SK-N-SH (cell line): ENCODE results near the gene CYB561D2. TPM values are rescaled to one million over a fixed set of nuclear protein-coding genes. Genes with fewer than 3 reads are reported as not detected.

Source experiments
- CTCF ChIA-PET: fragments of 300-600, 350-600 bp; formaldehyde crosslinking; extraction: SDS; loops from one replicate; lab custom pipeline; 2021; lab: Yijun Ruan, JAX
- POLR2A ChIA-PET: fragments of 350-600 bp; sonication (Branson Sonifier 250); formaldehyde crosslinking; extraction: SDS; loops from one replicate; lab custom pipeline; 2020; ENCODE audit warnings: antibody characterized with exemption, inconsistent platforms; lab: Yijun Ruan, JAX
- DNase-seq: peaks from one replicate; pipeline ENCODE4 v3.0.0; 2012
- H2AFZ ChIP-seq: fragments of 200-600 bp; sonication (generic); 2 replicates; pipeline ENCODE4 v1.8.1; 2016; ENCODE audit warnings: antibody characterized with exemption, mild to moderate bottlenecking, low read depth
- H3F3A ChIP-seq: fragments of 200-600 bp; sonication (generic); replicated peaks from 2 replicates; pipeline ENCODE3; 2016; ENCODE audit warnings: antibody characterized with exemption, mild to moderate bottlenecking; ENCODE audit not compliant: insufficient read depth
- H3K27ac ChIP-seq, 2 experiments: fragments of 200-500 bp in 1 of 2; fragments of 200-600 bp in 1 of 2; sonication (Bioruptor generic) in 1 of 2; sonication (generic), shearing (Covaris generic) in 1 of 2; 2 replicates each; pipeline versions ENCODE4 v1.5.1 to v1.6.1; 2014 to 2016; ENCODE audit warnings: low read depth in 2 of 2, inconsistent platforms in 1 of 2, low read length in 1 of 2, mild to moderate bottlenecking in 1 of 2, mixed read lengths in 1 of 2
- H3K27me3 ChIP-seq: fragments of 200-600 bp; sonication (generic), shearing (Covaris generic); 2 replicates; pipeline ENCODE4 v1.6.1; 2016; ENCODE audit warnings: mixed run types; ENCODE audit not compliant: insufficient read depth
- H3K36me3 ChIP-seq, 2 experiments: fragments of 200-500 bp in 1 of 2; fragments of 200-600 bp in 1 of 2; sonication (Bioruptor generic) in 1 of 2; sonication (generic) in 1 of 2; replicated peaks in 1 of 2; 2 replicates each; pipeline versions ENCODE3 to v1.5.1; 2014 to 2016; ENCODE audit warnings: low read length in 1 of 2, mild to moderate bottlenecking in 1 of 2; ENCODE audit not compliant: insufficient read depth in 2 of 2, control insufficient read depth in 1 of 2
- H3K4me1 ChIP-seq, 2 experiments: fragments of 200-500 bp in 1 of 2; fragments of 200-600 bp in 1 of 2; sonication (Bioruptor generic) in 1 of 2; sonication (generic), shearing (Covaris generic) in 1 of 2; 2 replicates each; pipeline versions ENCODE4 v1.5.1 to v1.6.1; 2014 to 2016; ENCODE audit warnings: low read depth in 1 of 2, low read length in 1 of 2, mixed run types in 1 of 2; ENCODE audit not compliant: insufficient read depth in 2 of 2, control insufficient read depth in 1 of 2
- H3K4me2 ChIP-seq: fragments of 200-600 bp; sonication (generic), shearing (Covaris generic); 2 replicates; pipeline ENCODE4 v1.6.1; 2017; ENCODE audit warnings: mixed run types
- H3K4me3 ChIP-seq, 2 experiments: fragments of 200-500 bp in 1 of 2; fragments of 200-600 bp in 1 of 2; sonication (Bioruptor generic) in 1 of 2; sonication (generic), shearing (Covaris generic) in 1 of 2; 2 replicates each; pipeline versions ENCODE4 v1.5.1 to v1.8.1; 2014 to 2016; ENCODE audit warnings: low read depth in 2 of 2, inconsistent platforms in 1 of 2, low read length in 1 of 2, mild to moderate bottlenecking in 1 of 2, mixed read lengths in 1 of 2, moderate library complexity in 1 of 2
- H3K79me2 ChIP-seq: fragments of 200-600 bp; sonication (generic); 2 replicates; pipeline ENCODE4 v1.8.1; 2017; ENCODE audit warnings: mild to moderate bottlenecking; ENCODE audit not compliant: insufficient read depth
- H3K9ac ChIP-seq: fragments of 200-600 bp; sonication (generic); 2 replicates; pipeline ENCODE4 v1.6.1; 2017; ENCODE audit warnings: mixed run types
- H3K9me2 ChIP-seq: fragments of 200-600 bp; sonication (generic); 2 replicates; pipeline ENCODE4 v1.6.1; 2017; ENCODE audit warnings: mixed run types
- H3K9me3 ChIP-seq: fragments of 200-600 bp; sonication (generic); 2 replicates; pipeline ENCODE4 v1.6.1; 2017; ENCODE audit warnings: mixed run types, mild to moderate bottlenecking, moderate library complexity
- H4K20me1 ChIP-seq: fragments of 200-600 bp; sonication (generic); 2 replicates; pipeline ENCODE4 v1.6.1; 2017; ENCODE audit warnings: mild to moderate bottlenecking, mixed run types; ENCODE audit not compliant: insufficient read depth
- CTCF ChIP-seq: fragments of 200-600 bp; sonication (generic); IDR thresholded peaks from 2 replicates; pipeline ENCODE4 v1.6.1; 2017; ENCODE audit warnings: antibody characterized with exemption, mild to moderate bottlenecking, moderate library complexity
- EP300 ChIP-seq, 2 experiments: IDR thresholded peaks; 2 replicates each; pipeline versions ENCODE4 v1.4.0 to v1.6.1; 2012; ENCODE audit warnings: borderline replicate concordance in 1 of 2, low read depth in 1 of 2, low read length in 1 of 2
- FOXM1 ChIP-seq: IDR thresholded peaks from 2 replicates; pipeline ENCODE4 v1.4.0; 2012; ENCODE audit warnings: low read depth, mild to moderate bottlenecking
- GATA2 ChIP-seq: sonication (generic); formaldehyde crosslinking; IDR thresholded peaks from 2 replicates; pipeline ENCODE4 v1.5.0; 2020; ENCODE audit warnings: mild to moderate bottlenecking, missing genetic modification reagents
- IRF3 ChIP-seq: fragments of 150-350 bp; IDR thresholded peaks from 2 replicates; pipeline ENCODE4 v1.6.1; 2016; ENCODE audit warnings: mild to moderate bottlenecking, low read depth, low read length
- MAX ChIP-seq: IDR thresholded peaks from 2 replicates; pipeline ENCODE4 v1.4.0; 2012; ENCODE audit warnings: low read depth
- MXI1 ChIP-seq: IDR thresholded peaks from 2 replicates; pipeline ENCODE4 v1.6.1; 2012; ENCODE audit warnings: mild to moderate bottlenecking, low read depth, low read length, improper control_type of control experiment
- POLR2AphosphoS5 ChIP-seq: IDR thresholded peaks from 2 replicates; pipeline ENCODE4 v1.6.1; 2012; ENCODE audit warnings: low read depth, low read length
- RAD21 ChIP-seq: IDR thresholded peaks from 2 replicates; pipeline ENCODE4 v1.6.1; 2012; ENCODE audit warnings: mild to moderate bottlenecking, low read length
- RFX5 ChIP-seq: IDR thresholded peaks from 2 replicates; pipeline ENCODE4 v1.6.1; 2012; ENCODE audit warnings: mild to moderate bottlenecking, improper control_type of control experiment, low read length
- RXRA ChIP-seq: IDR thresholded peaks from 2 replicates; pipeline ENCODE4 v1.4.0; 2012; ENCODE audit warnings: low read depth, mild to moderate bottlenecking, borderline replicate concordance
- SIN3A ChIP-seq: IDR thresholded peaks from 2 replicates; pipeline ENCODE4 v1.6.1; 2012; ENCODE audit warnings: low read depth, mild to moderate bottlenecking, low read length, moderate library complexity, borderline replicate concordance
- SMC3 ChIP-seq: IDR thresholded peaks from 2 replicates; pipeline ENCODE4 v1.6.1; 2012; ENCODE audit warnings: low read depth, low read length, improper control_type of control experiment
- TCF12 ChIP-seq: IDR thresholded peaks from 2 replicates; pipeline ENCODE4 v1.4.0; 2012
- ZBTB33 ChIP-seq: IDR thresholded peaks from 2 replicates; pipeline ENCODE4 v1.4.0; 2012; ENCODE audit warnings: low read depth, borderline replicate concordance
- WGBS: methylation state at CpG from one replicate; pipeline ENCODE4 v1.1.6; 2017; ENCODE audit warnings: low lambda C conversion rate; 5-methylcytosine and 5-hydroxymethylcytosine counted together
- polyA plus RNA-seq, 3 experiments: library from polyadenylated mRNA; depleted of rRNA; stranded (reverse); fragments of >200 nt; gene quantifications; 2 replicates each; pipeline ENCODE4 v1.2.3, GENCODE V29; 2012

The CYB561D2 gene
- polyA plus RNA-seq, 1 of the 3 experiments (the other 2 are of a cell fraction): 40.7 TPM

GRCh38 chr3:50369012-50369670 is 18.5 kb downstream of the CYB561D2 start:
- no peak for DNase-seq
- no peaks in the 10 kb centered on the region for H3K9me2 ChIP-seq
- H3K9ac ChIP-seq: no peak overlapping the region
- H3K27ac ChIP-seq: peak overlapping the region in 1 of 2 experiments; percentile 56; a peak in 2 of 4 replicates
- H3K27me3 ChIP-seq: no peaks in the 10 kb centered on the region
- H3K36me3 ChIP-seq: no peaks in the 10 kb centered on the region
- H3K79me2 ChIP-seq: no peaks in the 10 kb centered on the region
- POLR2A ChIA-PET: interaction anchor here (1.3 to 4.6 kb wide), 7 partner anchors 8 to 42 kb away, joined by 3 to 28 read pairs (median 7); partner anchors contain the start of genes CYB561D2, NPRL2 and TMEM115
- no peaks in the 10 kb centered on the region for H3K9me3 ChIP-seq
- 56% methylated on average over 6 of the region's 9 CpGs for WGBS
- no peaks in the 10 kb centered on the region for H3F3A ChIP-seq
- peaks cover 0 to 64% of the 10 kb centered on the region in 2 experiments; a peak in 2 of 4 replicates for H3K4me1 ChIP-seq
- CTCF ChIA-PET: interaction anchor here (0.7 to 5.8 kb wide), 13 partner anchors 8 to 173 kb away, joined by 3 to 70 read pairs (median 6); no protein-coding TSS in a partner anchor
- no peak overlapping the region for H3K4me2 ChIP-seq
- TF ChIP-seq EP300 (IDR thresholded peaks at IDR 0.05; ENCODE audit: borderline replicate concordance in 1 of 2, low read depth in 1 of 2, low read length in 1 of 2): no peak
- no peak for TF ChIP-seq IRF3
- TF ChIP-seq, all 33 proteins: peak for 0
- H3K4me3 ChIP-seq: no peak overlapping the region
- no peaks in the 10 kb centered on the region for H4K20me1 ChIP-seq
- H2AFZ ChIP-seq: no peak overlapping the region

GRCh38 chr3:50370594-50370993 is 19.9 kb downstream of the CYB561D2 start:
- H3K36me3 ChIP-seq: no peaks in the 10 kb centered on the region
- DNase-seq: peak; percentile 78

More at GRCh38 chr3:50370594-50370993, 19.9 kb downstream of the CYB561D2 start:
- Histone ChIP-seq H3K9me2 (no peaks in the 10 kb centered on the region), H3K4me3 (no peak overlapping the region), H3K79me2 (no peaks in the 10 kb centered on the region), H3K4me2 (no peak overlapping the region), H3F3A (no peaks in the 10 kb centered on the region), H3K9ac (no peak overlapping the region), H3K27ac (peak overlapping the region in 1 of 2 experiments; percentile 56; a peak in 2 of 4 replicates), H3K9me3 (no peaks in the 10 kb centered on the region), H2AFZ (no peak overlapping the region), H3K27me3 (no peaks in the 10 kb centered on the region), H4K20me1 (no peaks in the 10 kb centered on the region), H3K4me1 (peaks cover 0 to 78% of the 10 kb centered on the region in 2 experiments; a peak in 2 of 4 replicates)
- CTCF ChIA-PET: interaction anchor here (0.6 to 5.8 kb wide), 33 partner anchors 9 to 246 kb away, joined by 3 to 70 read pairs (median 4); partner anchors contain the start of genes HYAL3, MAPKAPK3, NAA80 and TUSC2
- TF ChIP-seq FOXM1 (no peak), ZBTB33 (no peak), SMC3 (peak; percentile 46), RXRA (no peak), MXI1 (no peak), GATA2 (CRISPR knock-in tag) (no peak), SIN3A (no peak), MAX (no peak), POLR2AphosphoS5 (no peak), TCF12 (no peak), CTCF (peak; percentile 31), IRF3 (no peak), RAD21 (peak; percentile 72), EP300 (IDR thresholded peaks at IDR 0.05; ENCODE audit: borderline replicate concordance in 1 of 2, low read depth in 1 of 2, low read length in 1 of 2) (no peak), RFX5 (no peak)
- POLR2A ChIA-PET: interaction anchor here (1.1 to 4.6 kb wide), 6 partner anchors 10 to 22 kb away, joined by 3 to 28 read pairs (median 8); partner anchors contain the start of genes CYB561D2 and NPRL2
- WGBS: 58% methylated on average over 14 of the region's 14 CpGs
